K562 (cell line): ENCODE results near the gene PIK3C2B. TPM values are rescaled to one million over a fixed set of nuclear protein-coding genes. Genes with fewer than 3 reads are reported as not detected.

ENCODE experiments used
- ATAC-seq: fragments of 200-7000 bp; cut with Tn5 transposase; 3 replicates; pipeline ENCODE4 v1.9.1; 2020; ENCODE audit warnings: moderate library complexity
- BruUV-seq: library from RNA; stranded (reverse); fragments of 400-500 nt; replicated peaks from 2 replicates; lab custom pipeline; 2021; lab: Mats Ljungman, UMichigan
- CTCF ChIA-PET: fragments of 300-600 bp; formaldehyde crosslinking; extraction: SDS; loops from one replicate; lab custom pipeline; 2021; ENCODE audit warnings: low intra/inter-chr PET ratio; lab: Yijun Ruan, JAX
- POLR2A ChIA-PET: fragments of 300-600, 350-650 bp; sonication (Branson Sonifier 250); formaldehyde crosslinking; extraction: SDS; loops from one replicate; lab custom pipeline; 2021; ENCODE audit warnings: antibody characterized with exemption, inconsistent platforms; lab: Yijun Ruan, JAX
- DNase-seq, 4 experiments: peaks; one replicate each; pipeline versions ENCODE4 v3.0.0 to v3.0.0-alpha.2; 2011 to 2018; ENCODE audit warnings: low spot score in 3 of 4, mixed read lengths in 3 of 4; ENCODE audit errors: extremely low read depth in 1 of 4
- FAIRE-seq: peaks from 2 replicates; lab custom pipeline; 2011; peaks lifted over from hg19 to GRCh38; lab: Jason Lieb, UNC
- H2AFZ ChIP-seq: 2 replicates; pipeline ENCODE4 v1.6.0; 2011; ENCODE audit warnings: low read depth, low read length, control low read depth, inconsistent platforms
- H3K27ac ChIP-seq: fragments of 200-600 bp; 3 replicates; pipeline ENCODE4 v1.8.0; 2011; ENCODE audit warnings: low read depth, mild to moderate bottlenecking, control low read depth, inconsistent platforms, low read length, moderate library complexity, mixed read lengths; ENCODE audit errors: extremely low read depth
- H3K27me3 ChIP-seq, 2 experiments: fragments of 300-600 bp in 1 of 2; 2 replicates in 1 of 2; 3 replicates in 1 of 2; pipeline versions ENCODE4 v1.6.0 to v1.8.0; 2011; ENCODE audit warnings: inconsistent platforms in 2 of 2, low read length in 2 of 2, mild to moderate bottlenecking in 1 of 2, mixed read lengths in 1 of 2, moderate library complexity in 1 of 2; ENCODE audit not compliant: control insufficient read depth in 2 of 2, insufficient read depth in 2 of 2
- H3K36me3 ChIP-seq: fragments of 300-600 bp; 3 replicates; pipeline ENCODE4 v1.8.0; 2011; ENCODE audit warnings: mild to moderate bottlenecking, low read length, inconsistent platforms; ENCODE audit not compliant: control insufficient read depth, insufficient read depth
- H3K4me1 ChIP-seq, 2 experiments: fragments of 200-600 bp in 1 of 2; replicated peaks in 1 of 2; 2 replicates in 1 of 2; 3 replicates in 1 of 2; pipeline versions ENCODE4 v1.5.1 to v1.8.0; 2011; ENCODE audit warnings: inconsistent platforms in 2 of 2, low read length in 2 of 2, mild to moderate bottlenecking in 1 of 2, mixed read lengths in 1 of 2, moderate library complexity in 1 of 2; ENCODE audit not compliant: control insufficient read depth in 2 of 2, insufficient read depth in 2 of 2
- H3K4me2 ChIP-seq: 2 replicates; pipeline ENCODE4 v1.6.1; 2011; ENCODE audit warnings: low read length, control low read depth, inconsistent platforms, mixed read lengths; ENCODE audit not compliant: insufficient read depth
- H3K4me3 ChIP-seq: fragments of 200-600 bp; sonication (generic), shearing (Covaris generic); 2 replicates; pipeline ENCODE4 v1.5.1; 2016; ENCODE audit warnings: control low read depth, inconsistent platforms
- H3K79me2 ChIP-seq: fragments of 200-600 bp; 3 replicates; pipeline ENCODE4 v1.8.0; 2011; ENCODE audit warnings: low read length, inconsistent platforms; ENCODE audit not compliant: control insufficient read depth, insufficient read depth
- H3K9ac ChIP-seq, 2 experiments: 2 replicates each; pipeline versions ENCODE4 v1.6.0 to v1.6.1; 2011; ENCODE audit warnings: low read depth in 2 of 2, low read length in 2 of 2, control low read depth in 1 of 2, inconsistent platforms in 1 of 2, mild to moderate bottlenecking in 1 of 2, mixed read lengths in 1 of 2; ENCODE audit not compliant: insufficient read depth in 1 of 2
- H3K9me1 ChIP-seq: one replicate; pipeline ENCODE4 v1.6.0; 2011; ENCODE audit warnings: inconsistent platforms, mild to moderate bottlenecking, low read length, moderate library complexity; ENCODE audit not compliant: control insufficient read depth, insufficient read depth
- H3K9me3 ChIP-seq: replicated peaks from 2 replicates; pipeline ENCODE4 v1.5.1; 2011; ENCODE audit warnings: low read depth, low read length, inconsistent platforms; ENCODE audit not compliant: control insufficient read depth, insufficient read depth
- H4K20me1 ChIP-seq: replicated peaks from 2 replicates; pipeline ENCODE4 v1.6.1; 2011; ENCODE audit warnings: low read length, inconsistent platforms, mixed read lengths; ENCODE audit not compliant: control insufficient read depth, insufficient read depth
- BCL6 ChIP-seq: fragments of 250-450 bp; sonication (Bioruptor Pico); IDR thresholded peaks from 2 replicates; pipeline ENCODE4 v1.4.0; 2020
- EP400 ChIP-seq: fragments of 450-650 bp; IDR thresholded peaks from 2 replicates; pipeline ENCODE4 v1.6.1; 2017; ENCODE audit warnings: antibody characterized with exemption, mild to moderate bottlenecking, moderate library complexity
- FOXK1 ChIP-seq: sonication (generic); formaldehyde crosslinking; IDR thresholded peaks from 2 replicates; pipeline ENCODE4 v1.8.0; 2022; ENCODE audit warnings: missing genetic modification reagents, mild to moderate bottlenecking, borderline replicate concordance
- HMGN3 ChIP-seq: IDR thresholded peaks from 2 replicates; pipeline ENCODE4 v1.6.1; 2011; ENCODE audit warnings: borderline replicate concordance, low read depth, mild to moderate bottlenecking, mixed read lengths, low read length; ENCODE audit not compliant: insufficient read length; ENCODE audit errors: extremely low read depth
- ZBTB5 ChIP-seq: fragments of 450-650 bp; IDR thresholded peaks from 2 replicates; pipeline ENCODE4 v1.6.1; 2017; ENCODE audit warnings: antibody characterized with exemption
- WGBS: fragments of 100-300 bp; shearing (Covaris generic); methylation state at CpG from one replicate; pipeline ENCODE4 v1.1.6; 2016; ENCODE audit warnings: low coverage, mixed read lengths; ENCODE audit not compliant: insufficient coverage; ENCODE audit errors: missing lambda C conversion rate; 5-methylcytosine and 5-hydroxymethylcytosine counted together
- in situ Hi-C: fragments of 300-500 bp; cut with MboI; formaldehyde crosslinking; loops from 4 replicates; pipeline ENCODE4 v1.15.0; 2018; ENCODE audit warnings: inconsistent platforms, mixed read lengths
- intact Hi-C: fragments of 100-400 bp; cut with micrococcal nuclease; formaldehyde crosslinking; loops from 2 replicates; pipeline ENCODE4 v1.14.2; 2022
- polyA plus RNA-seq, 8 experiments: library from polyadenylated mRNA; depleted of rRNA in 4 of 8; stranded (reverse) in 5 of 8; unstranded in 3 of 8; fragments of >200 nt; fragmentation: Nextera tagmentation in 2 of 8; fragmentation: Illumina TruSeq in 1 of 8; extraction: Ambion mirVana in 2 of 8; extraction: Trizol in 1 of 8; gene quantifications; 2 replicates each; pipeline versions ENCODE4 v1.2.1 to v1.2.3, GENCODE V29; 2011 to 2014; ENCODE audit warnings: inconsistent platforms in 1 of 8, missing spikeins in 1 of 8
- total RNA-seq, 7 experiments: library from RNA; depleted of rRNA in 6 of 7; stranded (reverse); fragments of >200 nt in 6 of 7; fragmentation: Illumina TruSeq in 2 of 7; extraction: Trizol in 2 of 7; gene quantifications; 2 replicates each; pipeline versions ENCODE4 v1.2.1 to v1.2.3, GENCODE V29; 2011 to 2021; ENCODE audit warnings: low replicate concordance in 1 of 7

Gene PIK3C2B
- total and polyA plus RNA-seq, 9 of the 15 experiments (the other 6 are each of a cell fraction or from before 2014, with no cell fraction given), result 0.10 to 2.9 (median 0.72) TPM

GRCh38 chr1:204471687-204472086 is 22.9 kb downstream of the PIK3C2B start:
- Histone ChIP-seq H4K20me1 (no peaks in the 10 kb centered on the region), H3K36me3 (no peaks in the 10 kb centered on the region), H3K27ac (no peak overlapping the region), H3K4me1 (peaks cover 2 to 5% of the 10 kb centered on the region in 2 experiments; a peak in 3 of 5 replicates), H3K9me3 (no peaks in the 10 kb centered on the region), H3K9me1 (no peaks in the 10 kb centered on the region), H2AFZ (no peak overlapping the region), H3K79me2 (no peaks in the 10 kb centered on the region), H3K4me3 (no peak overlapping the region), H3K4me2 (no peak overlapping the region), H3K27me3 (peaks cover 33 to 42% of the 10 kb centered on the region in 2 experiments), H3K9ac (no peak overlapping the region)
- ChIA-PET POLR2A (no interaction called here), CTCF (no interaction called here)
- no peak for ATAC-seq
- no peak for DNase-seq
- intact Hi-C loops, result no loop called here
- 8% methylated on average over 4 of the region's 4 CpGs for WGBS
- FAIRE-seq, result no peak
- TF ChIP-seq FOXK1 (no peak), ZBTB5 (no peak), HMGN3 (no peak), EP400 (no peak), BCL6 (no peak)
- no TSS peak for BruUV-seq
- in situ Hi-C loops, result no loop called here
